Glutamatergic neuron (in vitro differentiated cells): Measurements from ENCODE around the gene SYNM. TPM values are rescaled to one million over a fixed set of nuclear protein-coding genes. Genes with fewer than 3 reads are reported as not detected.

Experiments
- DNase-seq: peaks from one replicate; pipeline ENCODE4 v3.0.0; 2022
- H3K27ac Mint-ChIP-seq: one replicate; pipeline ENCODE4 v1.8.0; 2020; ENCODE audit warnings: mild to moderate bottlenecking, mixed read lengths, inconsistent platforms; ENCODE audit not compliant: unreplicated experiment
- H3K27me3 Mint-ChIP-seq: one replicate; pipeline ENCODE4 v1.8.0; 2020; ENCODE audit warnings: mild to moderate bottlenecking, moderate library complexity, mixed read lengths, inconsistent platforms; ENCODE audit not compliant: unreplicated experiment
- H3K36me3 Mint-ChIP-seq: one replicate; pipeline ENCODE4 v1.8.0; 2020; ENCODE audit warnings: mild to moderate bottlenecking, mixed read lengths, inconsistent platforms; ENCODE audit not compliant: unreplicated experiment
- H3K4me1 Mint-ChIP-seq: one replicate; pipeline ENCODE4 v1.8.0; 2020; ENCODE audit warnings: mild to moderate bottlenecking, low read depth, mixed read lengths, inconsistent platforms; ENCODE audit not compliant: unreplicated experiment
- H3K4me3 Mint-ChIP-seq: one replicate; pipeline ENCODE4 v1.8.0; 2020; ENCODE audit warnings: mild to moderate bottlenecking, mixed read lengths, inconsistent platforms; ENCODE audit not compliant: unreplicated experiment
- H3K9me3 Mint-ChIP-seq: one replicate; pipeline ENCODE4 v1.8.0; 2020; ENCODE audit warnings: mild to moderate bottlenecking, moderate library complexity, mixed read lengths, inconsistent platforms; ENCODE audit not compliant: unreplicated experiment
- total RNA-seq: library from RNA; stranded (reverse); fragmentation: NEBNext Ultra II Directional; extraction: Animal tissue kit (Norgen Biotek cat#: 25700); gene quantifications from one replicate; pipeline ENCODE4 v1.2.1, GENCODE V29; 2021; ENCODE audit not compliant: unreplicated experiment
- TF ChIP-seq, protein P1 (sequence below): fragments of 200-600 bp; sonication (generic); IDR thresholded peaks from one replicate; pipeline ENCODE4 v1.5.0; 2021; ENCODE audit not compliant: partially characterized antibody, unreplicated experiment

Gene SYNM
- total RNA-seq, 1 donor from 2014 or later: 4.8 TPM

DNA sequence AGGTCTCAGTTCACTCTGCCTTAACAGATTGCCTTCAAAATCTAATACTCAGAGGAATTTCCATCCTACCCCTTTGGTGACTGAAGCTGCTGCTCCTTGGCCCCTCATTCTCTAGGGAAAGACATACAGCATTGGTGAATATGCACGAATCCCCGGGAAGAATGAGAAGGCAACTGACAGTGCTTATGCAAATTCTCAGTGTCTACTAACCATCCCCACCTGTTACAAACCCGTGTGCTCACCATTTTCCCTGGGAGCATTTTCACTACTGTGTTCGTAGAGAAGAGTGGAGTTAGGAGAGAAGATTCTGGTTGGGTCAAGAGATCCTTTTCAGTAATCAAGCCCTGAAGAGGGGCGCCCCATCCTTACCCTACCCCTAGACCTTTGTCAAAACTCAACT lies 37.7 kb downstream of the SYNM start:
- H3K27ac Mint-ChIP-seq: no peak overlapping the region
- peaks cover under 1% of the 10 kb centered on the region for H3K9me3 Mint-ChIP-seq
- peak overlapping the region; percentile 54 for H3K4me3 Mint-ChIP-seq
- peaks cover 2% of the 10 kb centered on the region for H3K27me3 Mint-ChIP-seq
- TF ChIP-seq, protein P1, sequence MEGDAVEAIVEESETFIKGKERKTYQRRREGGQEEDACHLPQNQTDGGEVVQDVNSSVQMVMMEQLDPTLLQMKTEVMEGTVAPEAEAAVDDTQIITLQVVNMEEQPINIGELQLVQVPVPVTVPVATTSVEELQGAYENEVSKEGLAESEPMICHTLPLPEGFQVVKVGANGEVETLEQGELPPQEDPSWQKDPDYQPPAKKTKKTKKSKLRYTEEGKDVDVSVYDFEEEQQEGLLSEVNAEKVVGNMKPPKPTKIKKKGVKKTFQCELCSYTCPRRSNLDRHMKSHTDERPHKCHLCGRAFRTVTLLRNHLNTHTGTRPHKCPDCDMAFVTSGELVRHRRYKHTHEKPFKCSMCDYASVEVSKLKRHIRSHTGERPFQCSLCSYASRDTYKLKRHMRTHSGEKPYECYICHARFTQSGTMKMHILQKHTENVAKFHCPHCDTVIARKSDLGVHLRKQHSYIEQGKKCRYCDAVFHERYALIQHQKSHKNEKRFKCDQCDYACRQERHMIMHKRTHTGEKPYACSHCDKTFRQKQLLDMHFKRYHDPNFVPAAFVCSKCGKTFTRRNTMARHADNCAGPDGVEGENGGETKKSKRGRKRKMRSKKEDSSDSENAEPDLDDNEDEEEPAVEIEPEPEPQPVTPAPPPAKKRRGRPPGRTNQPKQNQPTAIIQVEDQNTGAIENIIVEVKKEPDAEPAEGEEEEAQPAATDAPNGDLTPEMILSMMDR: no peak
- DNase-seq: no peak
- H3K36me3 Mint-ChIP-seq: no peaks in the 10 kb centered on the region
- peaks cover 15% of the 10 kb centered on the region for H3K4me1 Mint-ChIP-seq

DNA sequence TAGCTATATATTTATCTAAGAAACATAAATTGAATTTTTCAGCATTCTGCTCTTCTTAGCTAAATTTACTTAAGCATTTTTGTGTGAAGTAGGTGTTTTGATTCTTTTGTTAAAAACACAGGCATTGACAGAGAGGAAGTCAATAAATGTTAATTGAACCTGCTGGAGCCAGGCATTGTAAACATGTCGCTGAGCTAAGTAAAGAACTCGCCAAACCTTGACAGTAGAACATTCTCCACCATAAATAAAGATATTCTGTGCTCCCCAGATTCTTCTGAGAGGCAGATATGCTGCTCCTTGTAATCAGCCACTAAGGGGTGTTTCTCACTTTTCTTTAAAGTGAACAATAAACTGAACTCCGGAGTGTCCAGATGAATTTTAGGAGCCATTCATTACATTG lies 38.4 kb downstream of the SYNM start:
- no peak for DNase-seq
- Mint-ChIP-seq H3K9me3 (peaks cover 2% of the 10 kb centered on the region), H3K4me3 (no peak overlapping the region), H3K4me1 (peaks cover 15% of the 10 kb centered on the region), H3K27ac (no peak overlapping the region), H3K27me3 (peaks cover 2% of the 10 kb centered on the region), H3K36me3 (no peaks in the 10 kb centered on the region)
- TF ChIP-seq, protein P1: no peak

DNA sequence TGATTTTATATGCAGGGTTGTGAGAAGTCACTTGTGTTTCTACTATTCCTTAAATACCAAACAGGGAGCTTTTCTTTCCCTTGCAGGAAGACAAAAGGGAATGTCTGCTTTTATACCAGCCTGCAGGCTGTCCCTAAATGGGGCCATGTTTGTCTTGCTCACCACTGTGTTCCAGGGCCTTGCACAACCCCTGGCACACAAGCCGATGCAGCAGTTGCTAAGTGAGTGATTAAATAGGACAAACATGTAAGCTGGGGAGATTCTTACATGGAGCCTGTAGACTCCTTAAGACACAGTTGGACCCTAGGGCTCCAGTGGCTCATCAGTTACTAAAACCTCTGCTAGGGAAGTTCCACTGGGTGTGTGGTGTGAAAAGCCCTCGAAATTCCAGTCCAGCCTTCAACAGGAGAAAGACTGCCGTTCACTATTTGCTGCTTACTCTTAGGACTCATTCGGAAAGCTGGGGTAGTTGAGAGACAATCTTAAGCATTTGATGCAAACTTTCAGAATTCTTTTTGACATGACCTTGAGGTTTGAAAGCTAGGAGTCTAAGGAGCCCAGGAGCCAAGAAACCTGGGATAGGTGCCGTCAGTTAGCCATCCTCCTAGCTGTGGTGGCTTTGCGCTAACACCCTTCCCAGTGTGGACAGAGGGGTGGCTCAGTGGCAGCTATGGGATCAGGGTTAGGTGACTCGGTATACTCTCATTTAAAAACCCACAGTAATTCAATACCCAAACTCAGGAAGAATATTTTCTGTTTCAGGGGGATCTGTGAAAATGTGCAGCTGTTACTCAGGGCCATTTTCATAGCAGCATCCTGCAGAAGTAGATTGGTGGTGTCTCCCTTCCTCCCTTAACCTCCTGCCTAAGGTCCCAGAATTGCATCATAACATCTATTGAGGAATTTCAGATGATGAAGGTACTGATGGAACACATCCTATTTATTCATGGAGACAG lies 39.1 kb downstream of the SYNM start:
- Mint-ChIP-seq H3K27me3 (peaks cover 2% of the 10 kb centered on the region), H3K4me3 (no peak overlapping the region), H3K36me3 (no peaks in the 10 kb centered on the region), H3K27ac (no peak overlapping the region), H3K4me1 (peaks cover 19% of the 10 kb centered on the region), H3K9me3 (peaks cover 4% of the 10 kb centered on the region)
- TF ChIP-seq, protein P1: no peak
- no peak for DNase-seq

DNA sequence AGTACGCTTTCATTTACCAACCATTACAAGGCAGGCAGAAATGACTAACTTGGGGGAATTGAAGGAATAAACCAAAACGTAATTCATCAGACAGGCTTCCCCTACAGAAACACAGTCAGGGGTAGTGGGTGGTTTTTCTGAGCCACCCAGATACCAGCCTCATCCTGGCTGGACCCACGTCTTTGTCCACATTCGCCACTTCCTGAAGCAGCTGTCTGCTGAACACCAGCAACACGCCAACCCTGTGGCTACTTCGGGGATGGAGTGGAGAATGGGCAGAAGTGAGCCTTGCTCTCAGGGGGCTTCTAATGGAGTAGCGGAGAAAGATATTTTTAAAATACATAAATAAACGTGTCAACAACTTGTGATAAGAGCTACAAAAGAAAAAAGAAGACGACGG lies 40.1 kb downstream of the SYNM start:
- Mint-ChIP-seq H3K27me3 (peaks cover 2% of the 10 kb centered on the region), H3K27ac (no peak overlapping the region), H3K9me3 (peaks cover 4% of the 10 kb centered on the region), H3K4me3 (no peak overlapping the region), H3K36me3 (no peaks in the 10 kb centered on the region), H3K4me1 (peaks cover 22% of the 10 kb centered on the region)
- DNase-seq: no peak
- TF ChIP-seq, protein P1: no peak

DNA sequence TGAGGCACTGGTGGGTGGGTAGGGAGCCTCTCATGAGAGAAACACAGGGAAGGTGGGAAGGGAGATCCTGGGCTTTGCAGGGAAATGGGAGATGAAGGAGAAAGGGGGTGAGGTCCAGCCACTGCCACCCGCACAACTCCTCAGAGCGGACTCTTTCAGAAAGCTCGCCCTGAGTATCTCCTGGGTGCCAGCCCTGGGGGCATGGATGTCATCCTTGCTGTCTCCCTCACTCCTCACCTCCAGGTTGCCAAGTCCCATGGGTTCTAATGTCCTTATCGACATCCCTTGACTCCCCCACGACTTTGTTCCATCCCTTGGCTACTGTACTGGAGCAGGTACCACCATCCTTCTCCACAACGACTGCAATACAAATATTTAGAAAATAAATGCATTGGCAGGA lies 40.9 kb downstream of the SYNM start:
- TF ChIP-seq, protein P1: no peak
- H3K27me3 Mint-ChIP-seq: peaks cover 2% of the 10 kb centered on the region
- peaks cover 4% of the 10 kb centered on the region for H3K9me3 Mint-ChIP-seq
- no peak overlapping the region for H3K27ac Mint-ChIP-seq
- peaks cover 23% of the 10 kb centered on the region for H3K4me1 Mint-ChIP-seq
- no peak for DNase-seq
- H3K4me3 Mint-ChIP-seq: no peak overlapping the region
- H3K36me3 Mint-ChIP-seq: no peaks in the 10 kb centered on the region
